AG09319 (cell line): ENCODE data around the gene CPN2.

ENCODE experiments used
- DNase-seq: peaks from one replicate; pipeline ENCODE4 v3.0.0-alpha.2; 2010; ENCODE audit warnings: low read depth; ENCODE audit errors: extremely low read depth
- CTCF ChIP-seq: IDR thresholded peaks from 2 replicates; pipeline ENCODE4 v1.5.1; 2011; ENCODE audit warnings: low read depth, mild to moderate bottlenecking, inconsistent platforms, low read length, moderate library complexity

The CPN2 gene

GRCh38 chr3:194374935-194375334 lies 23.8 kb upstream of the CPN2 start:
- no peak for TF ChIP-seq CTCF
- no peak for DNase-seq

- no peak for DNase-seq
These were observed 22.8 kb upstream of the CPN2 start for GRCh38 chr3:194373899-194374298.

GRCh38 chr3:194373028-194373427 lies 21.9 kb upstream of the CPN2 start:
- no peak for DNase-seq
- no peak for TF ChIP-seq CTCF

More at GRCh38 chr3:194373899-194374298, 22.8 kb upstream of the CPN2 start:
- no peak for TF ChIP-seq CTCF

- DNase-seq: no peak
- TF ChIP-seq CTCF: no peak
These were observed 19.6 kb upstream of the CPN2 start for GRCh38 chr3:194370753-194371152.

GRCh38 chr3:194369522-194370279 lies 18.6 kb upstream of the CPN2 start, which contains the start of gene LRRC15:
Gene LRRC15 (minus strand): TSS chr3:194369743. CDS start chr3:194361043, 8,700 bp downstream.
- no peak for DNase-seq
- TF ChIP-seq CTCF: peak; percentile 18; the same call in 1 of the 2 replicates

GRCh38 chr3:194368918-194369317 lies 17.8 kb upstream of the CPN2 start:
- DNase-seq: no peak
- no peak for TF ChIP-seq CTCF

GRCh38 chr3:194367992-194368841 lies 17.1 kb upstream of the CPN2 start:
- TF ChIP-seq CTCF: no peak
- peak; percentile 63 for DNase-seq
